Activated T-cell treated with anti-CD3 and anti-CD28 coated beads for 48 hours (primary cell): ENCODE measurements around the gene TNFRSF1B.

Experiments
- DNase-seq: peaks from one replicate; pipeline ENCODE4 v3.0.0-alpha.2; 2020; ENCODE audit warnings: low read depth

The TNFRSF1B gene

GRCh38 chr1:12194666-12195216 lies 27.9 kb downstream of the TNFRSF1B start:
- DNase-seq, result no peak

- no peak for DNase-seq
Observed at GRCh38 chr1:12195416-12195815, 28.6 kb downstream of the TNFRSF1B start.

GRCh38 chr1:12196641-12197482 lies 30.1 kb downstream of the TNFRSF1B start:
- DNase-seq, result no peak

- DNase-seq, result no peak
Observed at GRCh38 chr1:12197483-12197880, 30.7 kb downstream of the TNFRSF1B start.

GRCh38 chr1:12200208-12200607 lies 33.4 kb downstream of the TNFRSF1B start:
- DNase-seq, result no peak

- DNase-seq, result peak; percentile 21
Observed at GRCh38 chr1:12201352-12202189, 34.8 kb downstream of the TNFRSF1B start.

- no peak for DNase-seq
Observed at GRCh38 chr1:12202190-12202497, 35.4 kb downstream of the TNFRSF1B start.

GRCh38 chr1:12202577-12202976 lies 35.8 kb downstream of the TNFRSF1B start:
- no peak for DNase-seq

- DNase-seq, result no peak
Observed at GRCh38 chr1:12203216-12204007, 36.6 kb downstream of the TNFRSF1B start.

GRCh38 chr1:12204140-12204539 lies 37.3 kb downstream of the TNFRSF1B start:
- peak; percentile 47 for DNase-seq

- no peak for DNase-seq
Observed at GRCh38 chr1:12204754-12205658, 38.2 kb downstream of the TNFRSF1B start.

GRCh38 chr1:12206238-12206637 lies 39.4 kb downstream of the TNFRSF1B start:
- no peak for DNase-seq

GRCh38 chr1:12206792-12207424 lies 40.1 kb downstream of the TNFRSF1B start:
- no peak for DNase-seq

- no peak for DNase-seq
Observed at GRCh38 chr1:12208271-12208670, 41.5 kb downstream of the TNFRSF1B start.

- DNase-seq, result peak; percentile 82
Observed at GRCh38 chr1:12208764-12209494, 42.1 kb downstream of the TNFRSF1B start.

GRCh38 chr1:12209495-12209832 lies 42.7 kb downstream of the TNFRSF1B start:
- no peak for DNase-seq

- no peak for DNase-seq
Observed at GRCh38 chr1:12215118-12215961, 48.5 kb downstream of the TNFRSF1B start.

GRCh38 chr1:12219800-12220199 lies 53.0 kb downstream of the TNFRSF1B start:
- DNase-seq, result no peak

GRCh38 chr1:12220890-12221289 lies 54.1 kb downstream of the TNFRSF1B start:
- DNase-seq, result no peak
